ENCODE measurements around the gene USP32.
"Not testable (repeated sequence)": the region's sequence is repeated elsewhere in the genome, so short reads cannot be mapped to it uniquely, and the experiment has no call there.

USP32 gene

DNA sequence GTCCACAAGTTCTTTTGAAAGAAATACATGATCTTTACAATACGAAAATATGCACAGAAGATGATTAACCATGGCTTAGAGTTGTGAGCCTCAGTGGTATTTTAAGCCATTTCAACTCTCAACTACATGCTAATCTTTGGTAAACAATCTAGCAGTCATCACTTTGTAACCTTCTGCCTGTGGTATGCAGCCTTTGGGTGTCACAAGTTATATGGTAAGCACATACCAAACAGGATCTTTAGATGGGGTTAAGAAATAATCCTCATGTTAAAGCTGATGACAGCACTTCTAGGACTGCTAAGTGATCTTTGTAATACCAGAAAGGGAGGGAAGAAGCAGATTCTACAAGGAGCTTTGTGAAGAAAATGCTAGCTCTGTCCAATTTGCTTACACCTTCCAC lies 167.9 kb downstream of the USP32 start:
- DNase-seq, result no peak

DNA sequence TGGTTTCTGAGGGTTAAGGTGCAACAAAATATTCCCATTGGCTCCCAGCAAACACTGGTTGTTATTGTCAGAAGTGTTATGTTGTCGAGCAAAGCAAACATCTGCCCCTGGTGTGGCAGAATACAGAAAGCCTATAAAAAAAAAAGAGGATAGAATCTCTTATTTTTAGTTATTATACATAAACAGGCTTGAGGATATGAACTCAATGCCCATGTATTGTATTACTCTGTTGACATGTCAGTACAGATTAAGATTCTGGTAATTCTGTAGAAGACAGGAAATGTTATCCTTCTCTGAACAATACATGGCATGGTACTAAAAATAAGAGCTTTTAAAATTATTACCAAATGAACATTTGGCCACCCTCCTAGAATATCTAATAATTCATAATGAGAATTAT lies 168.5 kb downstream of the USP32 start:
- DNase-seq, result no peak

DNA sequence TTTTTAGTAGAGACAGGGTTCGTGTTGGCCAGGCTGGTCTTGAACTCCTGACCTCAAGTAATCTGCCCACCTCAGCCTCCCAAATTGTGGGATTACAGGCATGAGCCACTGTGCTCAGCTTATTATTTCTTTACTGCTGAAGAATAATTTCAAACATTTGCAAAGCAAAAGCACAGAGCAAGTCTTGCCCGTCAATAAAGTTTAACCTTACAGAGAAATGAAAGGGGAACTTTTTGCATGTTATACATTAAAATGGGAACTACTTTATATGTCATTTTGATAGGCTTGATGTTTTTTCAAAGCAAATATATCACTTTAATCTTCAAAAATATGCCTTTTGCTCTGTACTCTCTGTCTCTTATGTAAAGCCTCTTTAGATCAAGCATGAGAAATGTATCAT lies 173.2 kb downstream of the USP32 start:
- DNase-seq, result not testable (repeated sequence)

DNA sequence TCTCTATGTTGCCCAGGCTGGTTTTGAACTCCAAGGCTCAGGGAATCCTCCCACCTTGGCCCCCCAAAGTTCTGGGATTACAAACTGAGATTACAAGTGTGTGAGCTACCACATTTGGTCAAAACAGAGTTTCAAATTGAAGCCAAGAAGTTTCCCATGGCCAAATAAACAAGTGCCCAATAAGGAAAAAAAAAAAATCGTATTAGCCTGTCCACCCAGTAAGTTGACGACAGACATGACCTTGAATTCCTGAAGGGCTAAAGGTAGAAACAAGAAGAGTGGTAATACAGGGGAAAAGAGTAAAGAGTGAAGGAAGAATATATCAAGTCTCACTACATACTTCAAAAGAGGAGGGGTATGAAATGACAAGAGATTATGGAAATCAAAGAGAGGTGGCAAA lies 176.0 kb downstream of the USP32 start:
- not testable (repeated sequence) for DNase-seq

DNA sequence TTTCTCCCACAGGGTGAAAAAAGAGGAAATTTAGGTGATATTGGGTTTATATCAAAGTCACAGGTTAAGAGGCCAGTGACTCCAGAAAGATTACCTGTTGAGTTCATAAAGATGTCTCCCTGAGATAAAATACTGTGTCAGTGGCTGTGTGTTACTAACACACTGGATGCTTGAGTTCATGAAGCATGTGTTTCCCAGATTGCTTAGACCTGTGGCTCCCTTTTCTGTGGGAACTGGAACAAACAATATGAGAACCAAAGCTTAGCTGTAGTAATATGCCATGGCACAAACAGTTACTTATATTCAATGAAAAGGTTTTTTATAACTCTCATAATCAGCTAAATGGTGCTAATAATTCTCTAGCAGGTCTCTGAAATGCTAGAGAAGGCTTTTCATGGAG lies 180.7 kb downstream of the USP32 start:
- not testable (repeated sequence) for DNase-seq

DNA sequence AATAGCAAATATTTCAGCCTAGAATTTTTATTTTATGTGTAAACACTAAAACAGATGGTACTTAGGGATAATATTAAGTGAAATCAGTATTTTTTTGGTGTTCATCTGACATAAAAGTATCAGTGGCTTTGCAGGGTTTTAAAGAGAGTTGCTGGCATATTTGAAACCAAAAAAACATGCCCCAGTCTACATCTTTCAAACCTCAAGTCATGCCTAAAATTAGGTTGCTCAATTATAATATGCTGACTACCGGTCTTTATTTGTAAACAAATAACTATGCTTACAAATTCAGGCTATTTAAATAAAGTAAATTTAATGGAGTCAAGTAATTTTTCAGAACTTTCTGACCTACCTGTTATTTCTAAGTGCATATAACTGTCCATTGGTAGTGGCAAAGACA lies 183.6 kb downstream of the USP32 start:
- not testable (repeated sequence) for DNase-seq

DNA sequence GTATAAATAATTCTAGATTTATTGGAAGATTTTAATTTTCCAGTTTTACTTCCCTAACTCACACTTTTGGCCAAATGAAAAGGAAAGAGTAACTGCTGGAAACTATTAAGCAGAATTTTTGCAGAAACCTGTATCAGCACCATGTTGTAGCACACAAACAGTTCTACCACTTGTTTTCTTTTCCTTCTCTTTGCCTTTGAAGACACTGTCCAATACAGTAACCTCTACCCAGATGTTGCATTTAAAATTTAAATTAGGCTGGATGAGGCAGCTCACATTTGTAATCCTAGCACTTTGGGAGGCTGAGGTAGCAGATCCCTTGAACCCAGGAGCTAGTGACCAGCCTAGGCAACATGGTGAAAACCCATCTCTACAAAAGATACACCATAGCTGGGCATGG lies 186.2 kb downstream of the USP32 start:
- DNase-seq, result not testable (repeated sequence)

DNA sequence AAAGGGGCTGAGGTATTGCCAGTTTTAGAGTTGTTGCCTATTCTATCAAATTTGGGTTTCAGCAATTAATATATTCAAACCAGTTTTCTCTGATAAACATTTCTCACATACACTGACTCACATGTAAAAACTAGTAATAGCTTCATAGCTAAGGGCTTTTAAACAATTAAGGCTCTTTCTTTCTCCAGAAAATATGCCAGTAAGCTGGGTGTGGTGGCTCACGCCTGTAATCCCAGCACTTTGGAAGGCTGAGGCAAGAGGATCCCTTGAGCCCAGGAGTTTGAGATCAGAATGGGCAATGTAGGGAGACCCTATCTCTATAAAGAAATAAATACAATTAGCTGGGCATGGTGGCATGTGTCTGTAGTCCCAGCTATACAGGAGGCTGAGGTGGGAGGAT lies 193.3 kb downstream of the USP32 start:
- not testable (repeated sequence) for DNase-seq

DNA sequence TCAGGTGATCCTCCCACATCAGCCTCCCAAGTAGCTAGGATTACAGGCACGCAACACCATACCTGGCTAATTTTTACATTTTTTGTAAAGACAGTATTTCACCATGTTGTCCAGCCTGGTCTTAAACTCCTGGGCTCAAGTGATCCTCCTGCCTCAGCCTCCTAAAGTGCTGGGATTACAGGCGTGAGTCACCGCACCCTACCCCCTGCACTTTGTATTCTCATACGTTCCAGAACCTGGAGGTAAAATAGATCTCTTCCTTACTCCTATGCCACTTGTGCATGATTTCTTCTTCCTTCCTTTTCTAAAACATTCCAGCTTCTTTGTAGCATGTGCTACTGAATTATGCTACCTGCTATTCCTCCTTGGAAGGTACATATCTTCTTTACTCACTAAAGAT lies 197.8 kb downstream of the USP32 start:
- not testable (repeated sequence) for DNase-seq

DNA sequence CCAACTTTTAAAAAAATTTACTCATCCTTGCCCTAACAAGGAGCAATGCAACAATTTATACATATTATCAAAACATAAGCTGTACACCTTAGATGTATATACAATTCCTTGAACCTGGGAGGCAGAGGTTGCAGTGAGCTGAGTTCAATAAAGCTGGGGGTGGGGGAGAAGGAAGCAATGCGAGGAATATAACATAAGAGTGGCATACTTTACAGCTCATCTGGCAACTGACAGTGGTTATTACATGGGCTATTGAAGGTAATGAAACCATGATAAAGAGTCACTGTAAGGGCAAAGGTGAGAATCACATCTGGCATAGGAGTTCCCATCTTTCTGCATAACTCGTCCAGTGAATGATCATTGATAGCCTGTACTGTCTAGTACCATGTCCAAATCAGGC lies 198.5 kb downstream of the USP32 start:
- DNase-seq, result no peak

DNA sequence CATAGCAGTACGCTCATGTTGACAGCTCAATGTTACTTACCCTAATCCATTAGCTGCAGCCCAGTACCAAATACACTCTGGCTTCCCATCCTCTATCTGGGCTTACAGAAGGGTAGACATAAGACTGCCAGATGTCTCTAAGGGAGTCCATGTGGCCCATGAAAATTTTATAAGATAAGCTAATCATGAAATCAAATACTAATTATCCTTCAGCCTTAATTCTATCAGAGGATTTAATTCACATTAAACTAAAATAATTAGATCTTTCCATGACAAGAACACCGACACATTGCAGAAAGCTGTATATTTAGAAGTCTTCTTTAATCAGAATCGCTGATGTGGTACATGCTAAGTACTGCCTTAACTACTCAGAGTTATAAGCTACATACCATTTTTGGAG lies 198.9 kb downstream of the USP32 start:
- not testable (repeated sequence) for DNase-seq

DNA sequence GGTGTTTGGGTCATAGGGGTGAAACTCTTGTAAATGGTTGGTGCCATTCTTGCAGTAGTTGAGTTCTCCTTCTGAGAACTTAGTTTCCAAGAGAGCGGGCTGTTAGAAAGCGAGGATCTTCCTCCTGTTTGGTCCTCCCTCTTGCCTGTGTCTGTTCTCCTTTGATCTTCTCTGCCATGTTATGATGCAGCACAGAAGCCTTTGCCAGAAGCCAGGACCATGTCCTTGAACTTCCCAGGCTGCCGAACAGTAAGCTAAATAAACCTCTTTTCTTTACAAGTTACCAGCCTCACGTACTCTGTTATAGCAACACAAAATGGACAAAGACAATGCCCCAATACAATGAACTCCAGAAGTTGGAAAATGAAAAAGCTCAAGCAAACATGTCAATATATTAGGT lies 201.9 kb downstream of the USP32 start:
- not testable (repeated sequence) for DNase-seq

DNA sequence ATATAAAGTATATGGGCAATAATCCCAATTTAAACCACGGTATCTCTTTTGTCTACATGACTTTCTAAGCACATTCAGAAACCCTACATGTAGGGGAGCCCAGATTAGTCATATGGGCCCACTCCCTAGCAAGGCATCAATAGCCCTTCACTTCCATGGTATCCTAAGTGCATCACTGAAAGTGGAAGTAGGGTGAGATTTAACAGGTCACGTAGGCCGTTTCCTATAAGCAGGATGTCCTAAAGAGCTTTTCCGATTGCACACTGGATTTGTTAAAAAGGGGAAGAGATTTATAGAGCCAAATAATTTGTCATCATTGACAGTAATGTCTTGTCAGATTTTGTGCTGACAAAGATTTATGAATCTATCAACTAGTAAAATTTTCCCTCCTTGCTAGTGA lies 203.2 kb downstream of the USP32 start:
- DNase-seq, result no peak

DNA sequence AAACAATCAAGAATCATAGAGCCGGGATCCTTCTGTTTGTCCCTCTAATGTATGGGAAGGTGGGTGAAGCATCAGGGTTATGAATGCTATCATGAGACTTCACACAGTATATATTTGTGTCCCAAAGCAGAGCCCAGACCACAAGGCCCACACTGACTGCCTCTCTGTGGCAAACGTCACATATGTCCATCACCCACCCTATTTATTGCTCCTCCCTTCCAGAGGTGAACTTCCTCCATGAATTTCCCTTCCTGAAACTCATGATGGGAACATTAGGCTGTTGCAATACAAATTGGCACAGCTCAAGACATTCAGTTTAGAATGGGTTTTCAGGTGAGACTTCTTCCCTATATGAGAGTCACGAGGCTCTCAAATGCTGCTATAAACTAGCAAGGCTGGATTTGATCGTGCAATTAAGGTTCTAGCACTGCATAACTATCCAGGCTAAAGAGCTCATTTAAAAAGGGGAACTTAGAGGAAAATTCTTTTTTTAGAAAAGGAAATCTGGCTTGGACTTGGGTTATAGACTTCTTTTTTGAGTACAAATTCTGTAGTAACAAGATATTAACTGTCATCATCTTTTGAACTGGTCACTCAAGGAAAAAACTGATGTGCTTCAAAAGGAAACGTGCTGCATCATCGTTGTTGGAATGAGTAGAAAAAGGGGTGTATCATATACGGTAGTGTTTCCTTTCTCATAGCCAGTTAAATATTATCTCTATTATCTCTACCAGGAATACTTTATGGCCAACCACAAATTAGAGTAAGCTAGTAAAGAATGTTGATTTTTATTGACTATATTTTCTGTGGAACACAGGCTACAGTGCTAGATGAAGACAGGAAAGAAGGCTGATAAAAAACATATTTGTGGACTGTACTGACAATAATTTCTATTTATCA lies 204.8 kb downstream of the USP32 start:
- DNase-seq, result not testable (repeated sequence)

DNA sequence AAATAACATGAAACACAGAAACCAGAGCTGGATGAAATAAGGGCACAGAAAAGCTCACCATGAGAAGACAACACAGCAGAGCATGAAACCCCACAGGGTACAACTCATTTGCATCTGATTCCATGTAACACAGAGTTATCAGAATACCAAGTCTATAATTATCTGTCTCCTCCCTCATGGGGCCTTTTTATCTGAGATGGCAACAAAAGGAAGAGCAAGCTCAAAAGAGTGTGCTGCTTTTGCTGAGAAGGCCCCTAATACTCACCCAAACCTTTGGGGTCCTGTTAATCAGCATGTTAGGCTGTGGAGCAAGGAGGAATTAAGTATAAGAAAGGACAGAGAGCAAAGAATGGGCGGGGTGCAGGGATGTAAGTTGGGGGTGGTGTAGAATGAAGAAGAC lies 205.6 kb downstream of the USP32 start:
- not testable (repeated sequence) for DNase-seq

DNA sequence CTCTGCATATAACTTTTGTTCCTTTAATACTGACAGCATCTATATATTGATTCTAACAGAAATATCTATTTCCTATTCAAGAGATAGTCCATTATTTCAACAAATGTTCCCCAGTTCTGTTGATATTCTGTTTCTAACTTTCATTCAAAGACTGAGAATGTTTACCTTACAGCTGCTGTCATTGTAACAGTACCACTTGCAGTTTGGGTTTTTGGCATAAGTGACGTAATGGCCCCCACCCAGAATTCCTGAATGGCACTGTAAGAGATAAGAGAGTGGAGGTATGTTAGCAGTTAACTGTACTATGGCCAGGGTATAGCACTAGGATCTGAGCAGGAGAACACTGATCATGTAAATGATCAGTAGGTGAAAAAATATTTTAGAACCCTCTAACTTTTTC lies 211.6 kb downstream of the USP32 start:
- DNase-seq, result not testable (repeated sequence)

DNA sequence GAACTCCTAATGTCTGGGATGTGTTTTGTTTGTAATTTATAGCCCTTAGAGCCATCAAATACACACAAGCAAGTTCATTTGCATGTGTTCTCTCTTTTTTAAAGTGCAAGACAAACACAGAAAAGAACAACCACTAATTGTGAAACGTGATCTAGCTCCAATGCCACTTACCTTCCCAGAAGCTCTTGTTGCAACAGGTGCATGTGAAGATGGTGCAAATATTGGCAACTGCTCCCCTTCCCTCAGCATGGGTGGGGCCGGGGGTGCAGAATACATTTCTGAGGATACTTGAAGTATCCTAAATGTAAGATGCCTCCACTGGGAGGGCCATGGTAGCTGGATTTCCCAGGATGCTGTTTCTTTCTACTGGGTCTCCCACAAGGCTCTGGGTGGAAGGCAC lies 213.8 kb downstream of the USP32 start:
- DNase-seq, result not testable (repeated sequence)

DNA sequence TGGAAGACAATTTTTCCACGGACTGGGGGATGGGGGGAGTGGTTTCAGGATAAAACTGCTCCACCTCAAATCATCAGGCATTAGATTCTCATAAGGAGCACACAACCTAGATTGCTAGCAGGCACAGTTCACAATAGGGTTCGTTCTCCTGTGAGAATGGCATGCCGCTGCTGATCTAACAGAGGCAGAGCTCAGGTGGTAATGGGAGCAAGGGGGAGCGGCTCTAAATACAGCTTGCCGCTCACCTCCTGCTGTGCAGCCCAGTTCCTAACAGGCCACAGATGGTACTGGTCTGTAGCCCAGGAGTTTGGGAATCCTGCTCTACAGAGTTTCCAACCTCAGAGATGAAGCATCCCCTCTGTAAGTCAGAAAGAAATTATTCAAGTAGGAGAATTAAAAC lies 215.2 kb downstream of the USP32 start:
- DNase-seq, result not testable (repeated sequence)

DNA sequence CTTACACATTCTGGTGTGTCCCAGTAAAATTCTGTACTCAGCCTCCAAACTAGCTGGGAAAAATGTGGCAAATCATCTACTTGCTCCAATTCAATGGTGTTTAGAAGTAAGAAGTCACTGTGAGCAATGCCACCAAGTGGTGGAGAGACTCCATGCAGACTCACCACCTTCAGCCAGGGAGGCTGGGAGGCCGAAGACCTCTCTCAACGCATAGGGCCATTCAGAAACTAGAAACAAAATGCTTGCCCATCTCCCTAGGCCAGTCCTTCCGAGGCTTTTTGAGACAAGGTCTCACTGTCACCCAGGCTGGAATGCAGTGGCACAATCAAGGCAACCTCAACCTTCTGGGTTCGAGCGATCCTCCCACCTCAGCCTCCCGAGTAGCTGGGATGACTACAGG lies 217.2 kb downstream of the USP32 start:
- DNase-seq, result not testable (repeated sequence)

DNA sequence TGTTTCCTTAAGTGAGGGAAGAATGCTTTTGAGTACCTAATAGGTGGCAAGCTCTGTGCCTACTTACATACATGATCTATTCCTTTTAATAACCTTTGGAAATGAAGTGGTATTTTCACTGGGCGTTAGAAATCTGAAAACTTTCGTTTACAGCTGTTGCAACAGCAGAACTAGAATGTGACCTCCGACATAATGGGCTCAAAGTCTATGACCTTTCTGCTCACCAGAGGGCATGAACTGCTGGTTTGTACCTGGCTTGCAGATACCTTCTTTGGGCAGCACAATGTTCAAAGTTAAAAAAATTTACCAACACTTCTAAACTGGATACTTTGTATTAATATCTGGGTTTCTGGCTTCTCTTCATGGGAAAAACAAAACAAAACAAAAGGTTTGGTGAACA lies 217.9 kb downstream of the USP32 start:
- no peak for DNase-seq

DNA sequence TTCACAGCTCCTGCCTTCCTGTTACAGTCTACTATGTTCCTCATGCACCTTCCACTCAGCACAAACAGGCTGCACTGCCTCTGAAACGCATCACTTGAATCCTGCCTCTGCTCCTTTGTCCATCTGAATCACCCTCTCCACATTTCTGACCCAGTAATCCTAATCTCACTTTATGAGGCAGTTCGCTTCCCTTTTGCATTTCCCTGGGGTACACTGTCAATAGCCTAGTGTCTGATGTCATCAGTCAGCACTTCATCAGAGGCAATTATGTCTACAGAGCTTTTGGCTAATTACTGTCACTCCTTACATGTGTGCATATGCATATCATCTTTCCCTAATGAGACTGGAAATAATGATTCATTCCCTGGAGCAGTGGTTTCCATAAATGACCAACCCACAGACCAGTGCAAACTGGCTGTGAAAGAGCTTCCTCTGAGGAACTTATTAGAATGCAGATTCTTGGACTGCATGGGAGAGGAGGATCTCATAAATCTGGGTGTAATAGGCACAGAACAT lies 218.6 kb downstream of the USP32 start:
- DNase-seq, result no peak

DNA sequence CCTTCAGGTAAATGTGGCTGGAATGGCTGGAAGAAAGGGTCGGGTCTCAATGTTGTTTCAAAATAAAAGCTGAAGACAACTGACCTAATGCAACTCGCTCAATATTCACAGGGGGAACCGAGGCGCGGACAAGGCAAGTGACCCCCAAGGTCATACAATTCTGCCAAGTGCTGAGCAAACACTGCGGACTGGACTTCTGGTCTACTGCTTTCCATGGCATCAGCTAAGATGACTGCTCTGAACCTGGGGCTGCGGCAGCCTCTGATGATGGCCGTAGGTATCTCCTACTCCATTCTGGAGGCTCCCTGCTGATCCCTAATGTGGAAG lies 220.2 kb downstream of the USP32 start:
- DNase-seq, result no peak

DNA sequence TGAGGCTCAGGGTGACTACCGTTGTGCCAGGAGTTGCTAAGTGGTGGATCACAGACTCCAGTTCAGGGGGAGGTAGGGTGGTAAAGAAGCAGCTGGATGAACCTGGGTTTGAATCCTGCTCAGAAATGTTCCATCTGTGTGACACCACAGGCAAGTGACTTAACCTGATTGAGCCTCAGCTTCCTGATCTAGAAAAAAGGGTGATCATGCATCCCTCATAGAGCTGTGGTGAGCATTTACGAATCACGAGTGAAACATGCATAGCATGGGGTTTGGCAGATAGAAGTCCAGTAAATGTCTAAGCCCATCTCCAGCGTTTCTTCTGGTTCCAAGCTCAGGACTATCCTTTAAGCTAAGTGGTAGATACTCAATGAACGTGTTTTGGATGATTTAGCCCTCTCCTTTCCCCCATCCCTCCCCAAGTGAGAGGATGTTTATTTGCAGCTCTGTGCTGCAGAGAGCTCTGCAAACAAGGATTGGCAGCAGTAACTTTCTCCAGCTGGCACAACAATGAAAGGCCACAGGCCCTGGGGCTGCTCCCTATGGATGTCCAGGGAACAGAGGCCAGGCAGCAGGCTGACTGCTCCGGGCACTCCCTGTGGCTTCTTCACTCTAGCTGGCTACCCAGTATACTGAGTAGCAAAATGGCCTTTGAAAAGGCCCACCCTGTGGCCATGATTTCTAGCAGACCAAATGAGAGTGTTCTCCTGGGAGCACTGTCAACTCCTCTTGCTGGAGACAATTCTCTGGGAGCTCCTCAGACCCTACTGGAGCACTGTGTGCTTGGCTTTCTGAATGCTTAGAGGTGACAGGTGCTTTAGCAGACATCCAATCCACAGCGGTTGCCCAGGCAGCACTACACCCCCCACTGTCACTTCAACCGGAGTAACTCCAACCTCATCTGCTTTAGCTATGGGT lies 220.8 kb downstream of the USP32 start:
- no peak for DNase-seq

Data from RPMI8226 (cell line).